ENCODE measurements around the gene ROPN1B.
"Not testable (repeated sequence)": the region's sequence is repeated elsewhere in the genome, so short reads cannot be mapped to it uniquely, and the experiment has no call there.

DNA sequence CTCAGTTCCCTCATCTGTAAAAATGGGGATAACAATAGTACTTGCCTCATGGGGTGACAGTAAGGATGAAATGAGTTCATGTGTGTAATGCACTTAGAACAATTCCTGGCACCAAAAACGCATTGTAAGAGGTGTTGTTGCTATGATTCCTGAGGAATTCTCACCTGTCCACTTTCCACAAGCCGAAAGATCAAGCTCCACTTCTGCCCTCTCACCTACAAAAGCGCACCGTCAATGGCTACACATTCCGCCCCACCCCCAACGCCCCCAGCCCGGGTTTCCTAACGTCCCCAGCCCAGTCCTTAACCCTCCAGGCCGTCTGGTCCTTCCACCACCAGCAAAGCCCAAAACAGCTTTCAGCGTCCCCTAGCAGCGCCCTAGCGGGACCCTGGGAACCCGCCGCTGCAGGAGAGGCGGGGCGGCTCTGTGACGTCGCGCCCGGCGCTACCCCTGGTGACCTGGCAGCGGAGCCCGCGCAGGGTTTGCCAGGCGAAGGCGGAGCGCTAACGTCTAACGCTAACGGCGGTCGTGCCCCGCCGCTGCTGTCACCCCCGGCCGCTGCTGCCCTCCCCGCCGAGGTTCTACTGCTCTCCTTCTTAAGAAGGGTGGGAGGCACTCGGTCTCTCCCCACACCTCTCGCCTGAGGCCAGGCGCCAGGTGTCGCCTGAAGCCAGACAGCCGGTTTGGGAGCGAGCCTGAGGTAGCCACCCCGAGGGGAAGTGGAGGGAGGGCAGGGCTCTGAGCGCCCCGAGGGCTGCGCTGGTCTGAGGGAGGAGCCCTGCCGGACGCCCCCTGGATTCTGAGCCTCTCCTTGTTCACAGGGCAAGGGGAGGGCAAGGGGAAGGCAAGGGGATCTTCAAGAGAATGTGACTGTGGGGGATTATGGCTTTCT lies at the start of gene ROPN1B:
- TF ChIP-seq, protein P1, sequence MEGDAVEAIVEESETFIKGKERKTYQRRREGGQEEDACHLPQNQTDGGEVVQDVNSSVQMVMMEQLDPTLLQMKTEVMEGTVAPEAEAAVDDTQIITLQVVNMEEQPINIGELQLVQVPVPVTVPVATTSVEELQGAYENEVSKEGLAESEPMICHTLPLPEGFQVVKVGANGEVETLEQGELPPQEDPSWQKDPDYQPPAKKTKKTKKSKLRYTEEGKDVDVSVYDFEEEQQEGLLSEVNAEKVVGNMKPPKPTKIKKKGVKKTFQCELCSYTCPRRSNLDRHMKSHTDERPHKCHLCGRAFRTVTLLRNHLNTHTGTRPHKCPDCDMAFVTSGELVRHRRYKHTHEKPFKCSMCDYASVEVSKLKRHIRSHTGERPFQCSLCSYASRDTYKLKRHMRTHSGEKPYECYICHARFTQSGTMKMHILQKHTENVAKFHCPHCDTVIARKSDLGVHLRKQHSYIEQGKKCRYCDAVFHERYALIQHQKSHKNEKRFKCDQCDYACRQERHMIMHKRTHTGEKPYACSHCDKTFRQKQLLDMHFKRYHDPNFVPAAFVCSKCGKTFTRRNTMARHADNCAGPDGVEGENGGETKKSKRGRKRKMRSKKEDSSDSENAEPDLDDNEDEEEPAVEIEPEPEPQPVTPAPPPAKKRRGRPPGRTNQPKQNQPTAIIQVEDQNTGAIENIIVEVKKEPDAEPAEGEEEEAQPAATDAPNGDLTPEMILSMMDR (IDR thresholded peaks at IDR 0.05), result not testable (repeated sequence)
- not testable (repeated sequence) for TF ChIP-seq POLR2A, POLR2AphosphoS5 (IDR thresholded peaks at IDR 0.05)
